ENCODE results near the gene AGPAT2. TPM values are rescaled to one million over a fixed set of nuclear protein-coding genes. Genes with fewer than 3 reads are reported as not detected.

AGPAT2 gene
- total RNA-seq, 1 experiment from 2014 or later, result 40.4 TPM

GRCh38 chr9:136679431-136679941 is 7.8 kb downstream of the AGPAT2 start:
- no TSS peak for BruUV-seq (replicated peaks)
- CTCF ChIA-PET, result no interaction called here
- Mint-ChIP-seq H3K27ac (ENCODE audit: unreplicated experiment) (no peak overlapping the region), H3K27me3 (ENCODE audit: unreplicated experiment) (no peaks in the 10 kb centered on the region), H3K9me3 (ENCODE audit: low read depth, unreplicated experiment) (no peaks in the 10 kb centered on the region), H3K36me3 (ENCODE audit: insufficient read depth, unreplicated experiment) (no peaks in the 10 kb centered on the region), H3K4me1 (ENCODE audit: low read depth, unreplicated experiment) (no peaks in the 10 kb centered on the region), H3K4me3 (ENCODE audit: low read depth, unreplicated experiment) (no peak overlapping the region)
- intact Hi-C loops (cut with micrococcal nuclease; ENCODE audit: unreplicated experiment), result no loop called here
- TF ChIP-seq CTCF (IDR thresholded peaks at IDR 0.05; ENCODE audit: unreplicated experiment), result no peak
- DNase-seq, result no peak

GRCh38 chr9:136678624-136679023 is 8.6 kb downstream of the AGPAT2 start:
- no TSS peak for BruUV-seq (replicated peaks)
- no peak for DNase-seq
- H3K9me3 Mint-ChIP-seq (ENCODE audit: low read depth, unreplicated experiment), result no peaks in the 10 kb centered on the region
- CTCF ChIA-PET, result no interaction called here
- H3K4me1 Mint-ChIP-seq (ENCODE audit: low read depth, unreplicated experiment), result no peaks in the 10 kb centered on the region
- H3K27me3 Mint-ChIP-seq (ENCODE audit: unreplicated experiment), result no peaks in the 10 kb centered on the region
- intact Hi-C loops (cut with micrococcal nuclease; ENCODE audit: unreplicated experiment), result no loop called here
- TF ChIP-seq CTCF (IDR thresholded peaks at IDR 0.05; ENCODE audit: unreplicated experiment), result no peak
- peaks cover 6% of the 10 kb centered on the region for H3K36me3 Mint-ChIP-seq (ENCODE audit: insufficient read depth, unreplicated experiment)
- H3K27ac Mint-ChIP-seq (ENCODE audit: unreplicated experiment), result no peak overlapping the region
- H3K4me3 Mint-ChIP-seq (ENCODE audit: low read depth, unreplicated experiment), result no peak overlapping the region

GRCh38 chr9:136678034-136678433 is 9.2 kb downstream of the AGPAT2 start:
- H3K27me3 Mint-ChIP-seq (ENCODE audit: unreplicated experiment), result no peaks in the 10 kb centered on the region
- no TSS peak for BruUV-seq (replicated peaks)
- H3K9me3 Mint-ChIP-seq (ENCODE audit: low read depth, unreplicated experiment), result no peaks in the 10 kb centered on the region
- H3K4me1 Mint-ChIP-seq (ENCODE audit: low read depth, unreplicated experiment), result no peaks in the 10 kb centered on the region
- CTCF ChIA-PET, result no interaction called here
- intact Hi-C loops (cut with micrococcal nuclease; ENCODE audit: unreplicated experiment), result no loop called here
- H3K27ac Mint-ChIP-seq (ENCODE audit: unreplicated experiment), result no peak overlapping the region
- H3K36me3 Mint-ChIP-seq (ENCODE audit: insufficient read depth, unreplicated experiment), result peaks cover 6% of the 10 kb centered on the region
- TF ChIP-seq CTCF (IDR thresholded peaks at IDR 0.05; ENCODE audit: unreplicated experiment), result no peak
- H3K4me3 Mint-ChIP-seq (ENCODE audit: low read depth, unreplicated experiment), result no peak overlapping the region
- no peak for DNase-seq

- no peak overlapping the region for H3K27ac Mint-ChIP-seq (ENCODE audit: unreplicated experiment)
- no TSS peak for BruUV-seq (replicated peaks)
- CTCF ChIA-PET, result no interaction called here
Measured at GRCh38 chr9:136676920-136677686, 10.2 kb downstream of the AGPAT2 start.

More at GRCh38 chr9:136676920-136677686, 10.2 kb downstream of the AGPAT2 start:
- no peaks in the 10 kb centered on the region for H3K27me3 Mint-ChIP-seq (ENCODE audit: unreplicated experiment)
- H3K9me3 Mint-ChIP-seq (ENCODE audit: low read depth, unreplicated experiment), result no peaks in the 10 kb centered on the region
- H3K4me3 Mint-ChIP-seq (ENCODE audit: low read depth, unreplicated experiment), result no peak overlapping the region
- DNase-seq, result no peak
- intact Hi-C loops (cut with micrococcal nuclease; ENCODE audit: unreplicated experiment), result no loop called here
- no peaks in the 10 kb centered on the region for H3K4me1 Mint-ChIP-seq (ENCODE audit: low read depth, unreplicated experiment)
- peaks cover 11% of the 10 kb centered on the region for H3K36me3 Mint-ChIP-seq (ENCODE audit: insufficient read depth, unreplicated experiment)
- no peak for TF ChIP-seq CTCF (IDR thresholded peaks at IDR 0.05; ENCODE audit: unreplicated experiment)

Data from Calu3 (cell line).